Epithelial cell of proximal tubule (primary cell): ENCODE measurements around the gene STX7. TPM values are rescaled to one million over a fixed set of nuclear protein-coding genes. Genes with fewer than 3 reads are reported as not detected.

Experiments used
- DNase-seq: peaks from one replicate; pipeline ENCODE4 v3.0.0-alpha.2; 2011; ENCODE audit warnings: low read depth
- H3K4me3 ChIP-seq: 2 replicates; pipeline ENCODE4 v1.5.1; 2011; ENCODE audit warnings: low read depth, mild to moderate bottlenecking, low read length
- CTCF ChIP-seq: conservative IDR thresholded peaks from 2 replicates; pipeline ENCODE4 v1.5.1; 2012; ENCODE audit warnings: low read depth, mild to moderate bottlenecking, low read length
- total RNA-seq: library from RNA; depleted of rRNA; stranded (reverse); fragments of >200 nt; gene quantifications from 2 replicates; pipeline ENCODE4 v1.2.3, GENCODE V29; 2015

The STX7 gene
- total RNA-seq, 1 donor from 2014 or later, result 25.8 TPM

GRCh38 chr6:132478674-132479073, 34.2 kb downstream of the STX7 start:
- no peak for TF ChIP-seq CTCF
- no peak for DNase-seq
- H3K4me3 ChIP-seq, result no peak overlapping the region

- no peak for TF ChIP-seq CTCF
- no peak for DNase-seq
- H3K4me3 ChIP-seq, result no peak overlapping the region
Measured at GRCh38 chr6:132478266-132478665, 34.6 kb downstream of the STX7 start.

GRCh38 chr6:132476688-132477087, 36.2 kb downstream of the STX7 start:
- H3K4me3 ChIP-seq, result no peak overlapping the region
- DNase-seq, result no peak
- TF ChIP-seq CTCF, result no peak

- H3K4me3 ChIP-seq, result no peak overlapping the region
- no peak for DNase-seq
- TF ChIP-seq CTCF, result no peak
Measured at GRCh38 chr6:132475925-132476324, 37.0 kb downstream of the STX7 start.

- no peak for DNase-seq
- TF ChIP-seq CTCF, result no peak
- H3K4me3 ChIP-seq, result no peak overlapping the region
Measured at GRCh38 chr6:132471787-132472186, 41.1 kb downstream of the STX7 start.

- no peak for TF ChIP-seq CTCF
- no peak for DNase-seq
- H3K4me3 ChIP-seq, result no peak overlapping the region
Measured at GRCh38 chr6:132466952-132467351, 46.0 kb downstream of the STX7 start.

- H3K4me3 ChIP-seq, result no peak overlapping the region
- DNase-seq, result no peak
- no peak for TF ChIP-seq CTCF
Measured at GRCh38 chr6:132465530-132466485, 47.1 kb downstream of the STX7 start.
